GM19324 (cell line): Measurements from ENCODE around the gene DTX2.
A peak's percentile ranks its signal among the peaks of the same experiment; 100 is the strongest.
"Not testable (repeated sequence)": the region's sequence is repeated elsewhere in the genome, so short reads cannot be mapped to it uniquely, and the experiment has no call there.

Experiments used
- ATAC-seq: cut with Tn5 transposase; IDR thresholded peaks from one replicate; pipeline ENCODE4 v1.9.1; 2021; ENCODE audit warnings: mild to moderate bottlenecking, moderate library complexity; ENCODE audit not compliant: unreplicated experiment, low FRiP score

DTX2 gene

GRCh38 chr7:76461464-76462101 is at the start of gene DTX2:
Gene DTX2, plus strand, starts transcription at chr7:76461709. Its CDS starts 18,801 bp downstream, at chr7:76480510.
- peak; percentile 99 for ATAC-seq

- no peak for ATAC-seq
These were observed 49.3 kb upstream of the DTX2 start for GRCh38 chr7:76412249-76412648.

- ATAC-seq = not testable (repeated sequence)
These were observed 43.7 kb upstream of the DTX2 start for GRCh38 chr7:76417654-76418310.

- not testable (repeated sequence) for ATAC-seq
These were observed 40.4 kb upstream of the DTX2 start for GRCh38 chr7:76421097-76421496.

- no peak for ATAC-seq
These were observed 37.7 kb upstream of the DTX2 start for GRCh38 chr7:76423666-76424412.

- ATAC-seq = no peak
These were observed 36.9 kb upstream of the DTX2 start, which contains the start of gene ZP3 for GRCh38 chr7:76424413-76425111. Gene ZP3, plus strand, starts transcription at chr7:76424950. Its CDS starts 15 bp downstream, at chr7:76424965.

- ATAC-seq = no peak
These were observed 36.4 kb upstream of the DTX2 start for GRCh38 chr7:76425156-76425555.

GRCh38 chr7:76425558-76425957 is 36.0 kb upstream of the DTX2 start:
- ATAC-seq = not testable (repeated sequence)

- no peak for ATAC-seq
These were observed 35.3 kb upstream of the DTX2 start for GRCh38 chr7:76426246-76426645.

- no peak for ATAC-seq
These were observed 33.9 kb upstream of the DTX2 start for GRCh38 chr7:76427635-76428034.

- ATAC-seq = no peak
These were observed 33.2 kb upstream of the DTX2 start for GRCh38 chr7:76428149-76428823.

GRCh38 chr7:76428868-76429805 is 32.4 kb upstream of the DTX2 start:
- no peak for ATAC-seq

- ATAC-seq = no peak
These were observed 31.3 kb upstream of the DTX2 start for GRCh38 chr7:76430211-76430610.

- no peak for ATAC-seq
These were observed 30.7 kb upstream of the DTX2 start for GRCh38 chr7:76430836-76431235.

GRCh38 chr7:76437873-76438272 is 23.6 kb upstream of the DTX2 start:
- ATAC-seq = not testable (repeated sequence)

GRCh38 chr7:76439120-76439888 is 22.2 kb upstream of the DTX2 start:
- not testable (repeated sequence) for ATAC-seq

- ATAC-seq = not testable (repeated sequence)
These were observed 21.1 kb upstream of the DTX2 start for GRCh38 chr7:76440404-76440803.

- peak; percentile 48 for ATAC-seq
These were observed 19.7 kb upstream of the DTX2 start for GRCh38 chr7:76441792-76442191.
